Esophagus squamous epithelium (tissue), 4 donors: ENCODE results near the gene RUNX3.

Experiments
- POLR2A ChIP-seq, 4 donors: fragments of 450-650 bp; IDR thresholded peaks; one replicate each; pipeline ENCODE4 v1.6.1; 2017; ENCODE audit warnings: antibody characterized with exemption in 4 of 4, mild to moderate bottlenecking in 4 of 4, moderate library complexity in 3 of 4
- TF ChIP-seq, protein P1 (sequence below), 6 experiments: fragments of 450-650 bp in 4 of 6; fragments of 200-600 bp in 2 of 6; sonication (generic) in 2 of 6; IDR thresholded peaks; one replicate each; pipeline ENCODE4 v1.5.1; 2016 to 2019; ENCODE audit warnings: antibody characterized with exemption in 6 of 6, mild to moderate bottlenecking in 4 of 6, moderate library complexity in 4 of 6

DNA sequence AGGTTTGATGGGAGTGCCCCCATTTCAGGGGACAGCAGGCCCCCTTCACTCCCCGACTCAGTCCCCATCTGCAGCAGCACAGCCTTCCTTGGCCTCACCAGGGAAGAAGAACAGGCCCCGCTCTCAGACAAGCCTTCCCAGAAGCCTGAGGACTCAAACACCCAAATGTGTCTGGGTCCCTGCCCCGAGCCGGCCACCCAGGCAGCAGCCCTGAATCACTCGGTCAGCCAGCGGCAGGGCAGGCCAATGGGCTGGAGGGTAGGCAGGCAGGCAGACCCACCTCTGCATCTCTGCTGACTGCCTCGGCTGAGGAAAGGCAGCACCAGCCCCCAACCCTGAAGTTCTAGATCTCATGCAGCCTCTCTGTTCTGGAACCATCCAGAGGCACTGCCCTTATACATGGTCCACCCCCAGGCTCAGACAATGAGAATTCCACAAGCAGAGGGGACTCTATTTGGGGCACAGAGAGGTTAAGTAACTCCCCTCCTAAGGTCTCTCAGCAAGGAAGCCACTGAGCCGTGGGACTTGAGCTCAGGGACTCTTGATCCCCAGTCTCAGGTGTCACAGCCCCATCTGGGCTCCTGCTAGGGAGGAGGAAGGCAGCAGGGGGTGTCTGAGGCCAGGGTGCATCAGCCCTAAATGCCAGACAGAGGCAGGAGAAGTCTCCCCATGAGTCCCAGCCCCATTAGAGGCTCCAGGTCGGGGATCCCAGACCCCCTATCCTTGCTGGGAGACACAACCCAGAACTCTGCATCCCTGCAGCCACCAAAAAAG lies 33.2 kb upstream of the RUNX3 start:
- TF ChIP-seq, protein P1, sequence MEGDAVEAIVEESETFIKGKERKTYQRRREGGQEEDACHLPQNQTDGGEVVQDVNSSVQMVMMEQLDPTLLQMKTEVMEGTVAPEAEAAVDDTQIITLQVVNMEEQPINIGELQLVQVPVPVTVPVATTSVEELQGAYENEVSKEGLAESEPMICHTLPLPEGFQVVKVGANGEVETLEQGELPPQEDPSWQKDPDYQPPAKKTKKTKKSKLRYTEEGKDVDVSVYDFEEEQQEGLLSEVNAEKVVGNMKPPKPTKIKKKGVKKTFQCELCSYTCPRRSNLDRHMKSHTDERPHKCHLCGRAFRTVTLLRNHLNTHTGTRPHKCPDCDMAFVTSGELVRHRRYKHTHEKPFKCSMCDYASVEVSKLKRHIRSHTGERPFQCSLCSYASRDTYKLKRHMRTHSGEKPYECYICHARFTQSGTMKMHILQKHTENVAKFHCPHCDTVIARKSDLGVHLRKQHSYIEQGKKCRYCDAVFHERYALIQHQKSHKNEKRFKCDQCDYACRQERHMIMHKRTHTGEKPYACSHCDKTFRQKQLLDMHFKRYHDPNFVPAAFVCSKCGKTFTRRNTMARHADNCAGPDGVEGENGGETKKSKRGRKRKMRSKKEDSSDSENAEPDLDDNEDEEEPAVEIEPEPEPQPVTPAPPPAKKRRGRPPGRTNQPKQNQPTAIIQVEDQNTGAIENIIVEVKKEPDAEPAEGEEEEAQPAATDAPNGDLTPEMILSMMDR (IDR thresholded peaks at IDR 0.05): no peak
- no peak for TF ChIP-seq POLR2A (IDR thresholded peaks at IDR 0.05)
